Cardiac muscle cell (in vitro differentiated cells and primary cell): Measurements from ENCODE around the gene IFNAR1. TPM values are rescaled to one million over a fixed set of nuclear protein-coding genes. Genes with fewer than 3 reads are reported as not detected.
"Not testable (repeated sequence)": the region's sequence is repeated elsewhere in the genome, so short reads cannot be mapped to it uniquely, and the experiment has no call there.

Source experiments
- DNase-seq, 2 donors: peaks; one replicate each; pipeline versions ENCODE4 v3.0.0 to v3.0.0-alpha.2; 2010 to 2017; ENCODE audit warnings: low read depth in 1 of 2, low spot score in 1 of 2
- H3K27ac ChIP-seq: fragments of 200-600 bp; sonication (generic); 2 replicates; pipeline ENCODE4 v1.5.1; 2016
- H3K27me3 ChIP-seq: fragments of 200-600 bp; sonication (generic); 2 replicates; pipeline ENCODE4 v1.6.0; 2016; ENCODE audit warnings: control low read depth
- H3K36me3 ChIP-seq: fragments of 200-600 bp; sonication (generic); 2 replicates; pipeline ENCODE4 v1.5.1; 2016; ENCODE audit warnings: control low read depth
- H3K4me1 ChIP-seq: fragments of 200-600 bp; sonication (generic); 2 replicates; pipeline ENCODE4 v1.8.1; 2017; ENCODE audit warnings: low read depth, mild to moderate bottlenecking, mixed run types
- H3K4me3 ChIP-seq: fragments of 200-600 bp; sonication (generic); 2 replicates; pipeline ENCODE4 v1.5.1; 2016; ENCODE audit warnings: mild to moderate bottlenecking
- H3K9me3 ChIP-seq: fragments of 200-600 bp; sonication (generic); 2 replicates; pipeline ENCODE4 v1.5.1; 2017; ENCODE audit warnings: low read depth, mild to moderate bottlenecking, control low read depth
- CTCF ChIP-seq: IDR thresholded peaks from 2 replicates; pipeline ENCODE4 v1.5.1; 2012; ENCODE audit warnings: low read depth, mild to moderate bottlenecking, low read length
- polyA plus RNA-seq: library from polyadenylated mRNA; unstranded; fragments of >200 nt; fragmentation: Nextera tagmentation; extraction: Ambion mirVana; gene quantifications from 2 replicates; pipeline ENCODE4 v1.2.1, GENCODE V29; 2016
- total RNA-seq: library from RNA; depleted of rRNA; stranded (reverse); fragments of >200 nt; gene quantifications from 2 replicates; pipeline ENCODE4 v1.2.3, GENCODE V29; 2016

Gene IFNAR1
- total and polyA plus RNA-seq, 2 experiments from 2014 or later: 6.5 to 18.6 TPM

DNA sequence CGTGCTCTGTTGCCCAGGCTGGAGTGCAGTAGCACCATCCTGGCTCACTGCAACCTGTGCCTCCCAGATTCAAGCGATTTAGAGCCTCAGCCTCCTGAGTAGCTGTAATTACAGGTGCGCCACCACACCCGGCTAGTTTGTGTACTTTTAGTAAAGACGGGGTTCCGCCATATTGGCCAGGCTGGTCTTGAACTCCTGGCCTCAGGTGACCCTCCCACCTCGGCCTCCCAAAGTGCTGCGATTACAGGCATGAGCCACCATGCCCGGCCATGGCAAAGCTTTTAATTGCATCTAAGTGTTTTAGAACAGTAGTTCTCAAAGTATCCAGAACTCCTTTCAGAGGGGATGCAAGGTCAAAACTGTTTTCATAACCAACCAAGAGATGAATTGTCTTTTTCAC lies 53.3 kb downstream of the IFNAR1 start:
- no peak for TF ChIP-seq CTCF
- no peaks in the 10 kb centered on the region for H3K9me3 ChIP-seq
- no peaks in the 10 kb centered on the region for H3K4me1 ChIP-seq
- H3K4me3 ChIP-seq: no peak overlapping the region
- H3K27ac ChIP-seq: no peak overlapping the region
- no peaks in the 10 kb centered on the region for H3K36me3 ChIP-seq
- DNase-seq: no peak
- H3K27me3 ChIP-seq: peaks cover 8% of the 10 kb centered on the region

DNA sequence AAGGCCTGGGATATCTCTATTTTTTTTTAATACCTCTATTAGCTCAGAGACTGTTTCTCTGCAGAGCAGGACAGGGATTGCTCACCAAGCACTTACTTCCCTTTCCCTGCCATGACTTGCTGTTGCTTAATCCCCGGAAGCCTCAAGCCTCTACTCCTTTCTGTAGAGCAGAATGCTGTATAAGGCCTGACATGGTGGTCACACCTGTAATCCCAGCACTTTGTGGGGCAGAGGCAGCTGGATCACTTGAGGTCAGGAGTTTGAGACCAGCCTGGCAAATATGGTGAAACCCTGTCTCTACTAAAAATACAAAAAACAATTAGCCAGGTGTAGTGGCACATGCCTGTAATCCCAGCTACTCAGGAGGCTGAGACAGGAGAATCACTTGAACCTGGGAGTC lies 55.2 kb downstream of the IFNAR1 start:
- H3K27me3 ChIP-seq, H3K4me3 ChIP-seq, H3K36me3 ChIP-seq, H3K27ac ChIP-seq, H3K4me1 ChIP-seq, H3K9me3 ChIP-seq: not testable (repeated sequence)
- peak in 1 of 2 donors; percentile 81 for DNase-seq

DNA sequence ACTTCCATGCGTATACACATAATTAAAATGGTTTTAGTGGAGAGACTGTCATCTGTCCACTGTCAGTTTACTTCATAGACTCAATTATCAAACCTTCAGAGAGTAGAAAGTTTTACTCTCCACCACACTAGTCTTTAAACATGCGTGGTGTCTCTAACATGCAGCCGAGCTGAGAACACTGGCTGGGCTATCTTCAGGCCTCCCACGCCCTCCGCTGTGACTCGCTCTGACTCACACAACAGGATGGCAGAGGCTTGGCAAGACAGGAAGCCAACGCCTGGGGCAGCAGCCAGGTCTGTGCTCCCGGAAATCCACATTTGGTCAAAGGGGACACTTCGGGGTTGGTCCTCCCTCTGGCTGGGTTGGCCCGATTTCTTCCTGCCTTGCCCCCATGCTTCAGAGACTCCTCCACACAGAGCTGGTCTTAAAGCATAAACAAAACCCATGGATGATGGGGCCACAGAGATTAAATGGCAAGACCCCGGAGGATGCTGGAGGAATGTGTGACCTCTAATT lies 55.8 kb downstream of the IFNAR1 start:
- H3K9me3 ChIP-seq: no peaks in the 10 kb centered on the region
- no peaks in the 10 kb centered on the region for H3K4me1 ChIP-seq
- H3K4me3 ChIP-seq: no peak overlapping the region
- TF ChIP-seq CTCF: no peak
- no peaks in the 10 kb centered on the region for H3K36me3 ChIP-seq
- peak in 1 of 2 donors; percentile 96 for DNase-seq
- peaks cover 8% of the 10 kb centered on the region for H3K27me3 ChIP-seq
- no peak overlapping the region for H3K27ac ChIP-seq

DNA sequence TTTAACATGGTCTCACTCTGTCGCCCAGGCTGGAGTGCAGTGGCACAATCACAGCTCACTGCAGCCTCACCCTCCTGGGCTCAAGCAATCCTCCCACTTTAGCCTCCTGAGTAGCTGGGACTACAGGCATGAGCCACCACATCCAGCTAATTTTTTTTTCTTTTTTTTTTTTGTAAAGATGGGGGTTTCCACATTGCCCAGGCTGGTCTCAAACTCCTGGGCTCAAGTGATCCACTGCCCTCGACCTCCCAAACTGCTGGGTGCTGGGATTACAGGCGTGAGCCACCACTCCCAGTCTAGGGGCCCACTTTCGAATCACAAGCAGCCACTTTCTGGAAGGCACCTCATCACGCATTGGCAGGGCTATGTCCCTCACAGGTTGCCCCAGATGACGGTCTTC lies 56.6 kb downstream of the IFNAR1 start:
- not testable (repeated sequence) for H3K4me1 ChIP-seq, DNase-seq, H3K4me3 ChIP-seq, H3K27me3 ChIP-seq, H3K27ac ChIP-seq, H3K9me3 ChIP-seq, H3K36me3 ChIP-seq

DNA sequence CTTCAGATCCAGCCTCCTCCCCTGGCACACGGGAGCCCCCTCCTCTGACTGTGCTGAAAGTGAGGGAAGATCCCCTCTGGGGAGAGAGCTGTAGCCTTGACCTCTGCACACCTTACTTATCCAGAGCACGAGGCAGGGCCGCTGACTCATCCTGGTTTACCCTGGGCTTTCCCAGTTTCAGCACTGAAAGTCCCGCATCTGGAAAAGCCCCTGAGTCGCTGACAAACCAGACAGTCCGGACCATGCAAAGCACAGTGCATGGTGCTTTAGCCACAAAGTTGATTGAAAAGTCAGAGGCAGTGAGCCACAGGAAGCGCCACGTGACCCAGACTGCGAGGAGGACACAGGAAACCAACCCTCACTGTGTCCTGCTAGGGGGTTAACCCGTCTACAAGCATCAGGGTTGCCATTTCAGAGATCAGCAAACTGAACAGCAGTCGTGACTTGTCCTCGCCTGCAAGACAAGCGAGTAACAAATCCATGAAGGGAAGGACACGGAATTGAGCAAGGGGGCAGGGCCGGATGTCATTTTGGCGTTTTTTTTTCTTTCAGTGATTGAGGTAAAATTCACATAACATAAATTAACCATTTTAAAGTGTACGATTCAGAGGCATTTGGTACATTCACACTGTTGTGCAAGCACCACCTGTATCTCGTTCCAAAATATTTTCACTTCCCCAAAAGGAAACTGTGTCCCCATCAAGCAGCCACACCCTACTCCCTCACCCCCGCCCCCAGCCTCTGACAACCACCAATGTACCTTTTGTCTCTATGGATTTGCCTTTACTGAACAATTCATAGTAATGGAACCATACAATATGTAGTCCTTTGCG lies 58.5 kb downstream of the IFNAR1 start:
- Histone ChIP-seq H3K27ac (no peak overlapping the region), H3K9me3 (no peaks in the 10 kb centered on the region), H3K4me3 (no peak overlapping the region), H3K4me1 (peaks cover 8% of the 10 kb centered on the region), H3K36me3 (no peaks in the 10 kb centered on the region), H3K27me3 (no peaks in the 10 kb centered on the region)
- DNase-seq: peak; percentile 6 to 78
- TF ChIP-seq CTCF: no peak

DNA sequence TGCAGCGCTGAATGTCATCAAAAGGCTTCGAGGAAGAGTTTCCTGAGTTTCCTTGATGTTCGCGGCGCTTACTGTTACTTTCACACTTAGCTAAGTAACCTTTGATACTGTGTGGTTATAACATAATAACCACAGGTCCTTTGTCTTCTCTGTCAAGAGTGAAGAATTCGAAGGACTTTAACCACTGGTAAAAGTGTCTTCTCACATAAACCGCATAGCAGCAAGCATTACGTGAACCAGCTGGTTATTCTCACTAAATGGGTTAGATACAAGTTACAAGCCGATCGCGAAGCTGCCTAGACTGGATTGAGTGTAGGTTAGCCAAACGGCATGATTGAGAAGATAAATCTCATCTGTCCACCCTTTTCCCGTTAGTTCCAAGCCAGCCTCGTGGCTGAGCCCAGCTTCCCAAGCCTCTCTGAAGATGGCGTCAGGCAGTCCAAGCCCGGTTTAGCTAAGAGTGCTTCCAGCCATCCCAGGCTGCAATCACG lies 60.1 kb downstream of the IFNAR1 start:
- Histone ChIP-seq H3K36me3 (no peaks in the 10 kb centered on the region), H3K4me3 (no peak overlapping the region), H3K27ac (no peak overlapping the region), H3K9me3 (no peaks in the 10 kb centered on the region), H3K4me1 (peaks cover 8% of the 10 kb centered on the region), H3K27me3 (no peaks in the 10 kb centered on the region)
- no peak for DNase-seq
- TF ChIP-seq CTCF: no peak
